ENCODE results near the gene SORT1.
A peak's percentile ranks its signal among the peaks of the same experiment; 100 is the strongest.

SORT1 gene

DNA sequence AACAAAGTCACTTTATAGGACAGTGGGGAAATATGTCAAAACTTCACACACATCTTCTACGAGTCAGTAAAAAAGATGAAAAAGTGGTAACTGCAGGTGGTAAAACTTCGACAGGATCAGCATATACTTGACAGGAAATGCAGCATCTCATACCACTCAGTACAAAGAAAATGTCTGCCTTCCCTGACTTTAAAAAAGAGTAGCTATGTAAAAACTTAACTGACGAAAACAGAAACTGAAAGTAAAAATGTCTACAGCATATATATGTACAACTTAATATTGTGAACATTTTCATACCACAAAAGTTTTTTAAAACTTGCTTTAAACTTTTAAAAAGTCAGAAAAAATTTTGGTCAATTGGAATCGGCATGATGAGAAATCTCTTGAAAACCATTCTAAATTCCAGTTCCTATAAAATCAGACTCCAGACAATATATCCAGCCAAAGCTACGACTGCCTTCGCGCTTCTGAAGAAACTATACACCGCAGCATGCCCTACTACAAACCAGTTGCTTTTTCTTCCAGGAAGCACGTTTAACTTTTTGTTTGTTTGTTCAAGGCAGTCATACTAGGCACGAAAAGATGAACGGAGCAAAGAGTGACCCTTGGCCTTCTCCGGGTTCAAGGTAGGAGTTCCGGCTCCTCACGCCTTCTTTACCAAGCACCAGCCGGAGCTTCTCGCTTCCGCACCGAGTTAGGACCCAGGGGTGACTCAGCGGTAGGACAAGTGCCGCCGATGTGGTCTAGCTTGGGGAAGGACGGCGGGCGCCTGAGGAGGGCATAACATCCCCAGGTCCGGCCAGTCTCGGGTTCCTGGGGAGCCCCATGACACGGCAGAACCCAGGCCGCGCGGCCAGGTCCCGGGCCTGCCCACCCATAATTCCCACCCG, 27.9 kb upstream of the SORT1 start:
- Histone ChIP-seq H3K27me3 (no peaks in the 10 kb centered on the region), H3K36me3 (peaks cover 5% of the 10 kb centered on the region), H3K9me3 (no peaks in the 10 kb centered on the region), H3K4me1 (no peaks in the 10 kb centered on the region), H3K4me3 (ENCODE audit: low read depth, low read length) (peak overlapping the region; percentile 93)
- no peak for TF ChIP-seq CTCF (IDR thresholded peaks at IDR 0.05; ENCODE audit: low read depth, low read length)
- DNase-seq = no peak

DNA sequence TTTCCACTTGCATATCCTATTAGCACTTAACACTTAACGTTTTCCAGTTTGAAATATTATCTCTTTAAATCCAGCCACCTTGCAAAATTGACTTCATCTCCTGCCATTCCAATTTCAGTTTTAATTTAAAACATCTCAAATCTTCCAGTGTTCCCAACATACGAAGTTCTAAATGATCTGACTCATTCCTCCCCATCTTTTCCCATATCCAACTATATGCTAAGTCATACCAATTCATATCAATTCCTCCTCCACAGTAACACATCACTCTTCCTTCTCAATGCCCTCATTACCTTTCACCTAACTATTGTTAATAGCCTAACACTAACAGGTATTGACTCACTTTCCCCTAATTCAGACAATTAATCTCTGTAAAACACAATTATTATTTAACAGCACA, 25.8 kb upstream of the SORT1 start:
- Histone ChIP-seq H3K4me3 (ENCODE audit: low read depth, low read length) (no peak overlapping the region), H3K36me3 (peaks cover 23% of the 10 kb centered on the region), H3K27me3 (no peaks in the 10 kb centered on the region), H3K9me3 (no peaks in the 10 kb centered on the region), H3K4me1 (no peaks in the 10 kb centered on the region)
- TF ChIP-seq CTCF (IDR thresholded peaks at IDR 0.05; ENCODE audit: low read depth, low read length) = no peak
- no peak for DNase-seq

DNA sequence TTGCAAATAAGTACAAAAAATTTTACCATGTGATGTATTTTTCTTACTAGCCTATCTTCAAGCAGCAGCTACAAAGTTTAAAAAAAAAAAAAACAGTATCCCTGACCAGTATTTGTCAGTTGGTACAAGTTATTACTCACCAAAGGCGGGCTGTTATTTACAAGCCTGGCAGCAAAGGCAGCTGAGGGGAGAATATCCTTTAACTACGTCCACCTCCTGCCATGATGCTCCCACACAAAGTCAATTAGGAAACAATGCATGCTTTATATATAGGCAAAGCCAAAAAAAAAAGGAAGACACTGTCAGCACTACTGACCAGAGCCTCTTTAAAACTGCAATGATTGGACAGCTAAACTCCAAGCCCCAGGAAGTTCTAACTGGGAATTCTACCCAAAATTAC, 14.8 kb upstream of the SORT1 start:
- no peaks in the 10 kb centered on the region for H3K27me3 ChIP-seq
- H3K9me3 ChIP-seq = no peaks in the 10 kb centered on the region
- peaks cover 74% of the 10 kb centered on the region for H3K36me3 ChIP-seq
- H3K4me1 ChIP-seq = no peaks in the 10 kb centered on the region
- no peak for DNase-seq
- no peak for TF ChIP-seq CTCF (IDR thresholded peaks at IDR 0.05; ENCODE audit: low read depth, low read length)
- H3K4me3 ChIP-seq (ENCODE audit: low read depth, low read length) = no peak overlapping the region

DNA sequence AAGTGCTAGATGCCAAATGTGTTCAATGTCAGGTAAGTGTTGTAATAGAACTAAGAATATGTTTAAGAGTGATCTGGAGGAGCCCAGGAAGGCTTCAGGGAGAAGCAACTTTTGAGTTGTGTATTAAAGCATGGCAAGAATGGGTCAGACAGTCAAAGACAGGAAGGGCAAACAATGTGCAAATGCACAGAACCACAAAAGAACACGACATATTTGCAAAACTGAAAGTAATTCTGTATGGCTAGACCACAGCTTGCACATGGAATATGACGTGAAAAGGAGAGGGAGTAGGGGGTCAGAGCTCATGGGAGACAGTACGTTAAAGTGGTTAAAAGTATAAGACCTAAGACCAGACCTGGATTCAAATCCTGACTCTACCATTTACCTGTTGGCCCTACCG, 7.1 kb upstream of the SORT1 start:
- Histone ChIP-seq H3K9me3 (no peaks in the 10 kb centered on the region), H3K27me3 (no peaks in the 10 kb centered on the region), H3K4me1 (no peaks in the 10 kb centered on the region), H3K36me3 (peaks cover 57% of the 10 kb centered on the region), H3K4me3 (ENCODE audit: low read depth, low read length) (no peak overlapping the region)
- no peak for TF ChIP-seq CTCF (IDR thresholded peaks at IDR 0.05; ENCODE audit: low read depth, low read length)
- no peak for DNase-seq

DNA sequence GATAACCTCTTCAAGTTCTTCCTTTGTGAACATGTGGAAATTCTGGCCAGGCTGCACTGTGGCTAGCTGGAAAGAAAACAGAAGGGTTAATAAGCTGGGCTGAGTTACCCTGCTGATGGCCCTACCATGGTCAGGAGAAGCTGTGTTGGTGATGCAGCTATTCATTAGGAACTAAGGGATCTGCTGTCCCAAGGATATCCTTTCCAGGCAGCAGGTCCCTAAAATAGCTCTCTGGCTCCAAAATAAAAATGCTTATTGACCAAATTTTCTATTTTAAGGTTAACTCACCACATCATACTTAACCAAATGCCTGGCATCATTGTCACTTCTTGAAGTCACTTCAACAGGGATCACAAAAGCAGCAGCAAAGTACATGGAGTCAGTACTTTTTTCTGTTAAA, 4.3 kb upstream of the SORT1 start:
- TF ChIP-seq CTCF (IDR thresholded peaks at IDR 0.05; ENCODE audit: low read depth, low read length) = no peak
- Histone ChIP-seq H3K36me3 (peaks cover 37% of the 10 kb centered on the region), H3K9me3 (no peaks in the 10 kb centered on the region), H3K4me1 (no peaks in the 10 kb centered on the region), H3K4me3 (ENCODE audit: low read depth, low read length) (no peak overlapping the region), H3K27me3 (no peaks in the 10 kb centered on the region; the same call in 1 of the 2 replicates)
- DNase-seq = no peak

DNA sequence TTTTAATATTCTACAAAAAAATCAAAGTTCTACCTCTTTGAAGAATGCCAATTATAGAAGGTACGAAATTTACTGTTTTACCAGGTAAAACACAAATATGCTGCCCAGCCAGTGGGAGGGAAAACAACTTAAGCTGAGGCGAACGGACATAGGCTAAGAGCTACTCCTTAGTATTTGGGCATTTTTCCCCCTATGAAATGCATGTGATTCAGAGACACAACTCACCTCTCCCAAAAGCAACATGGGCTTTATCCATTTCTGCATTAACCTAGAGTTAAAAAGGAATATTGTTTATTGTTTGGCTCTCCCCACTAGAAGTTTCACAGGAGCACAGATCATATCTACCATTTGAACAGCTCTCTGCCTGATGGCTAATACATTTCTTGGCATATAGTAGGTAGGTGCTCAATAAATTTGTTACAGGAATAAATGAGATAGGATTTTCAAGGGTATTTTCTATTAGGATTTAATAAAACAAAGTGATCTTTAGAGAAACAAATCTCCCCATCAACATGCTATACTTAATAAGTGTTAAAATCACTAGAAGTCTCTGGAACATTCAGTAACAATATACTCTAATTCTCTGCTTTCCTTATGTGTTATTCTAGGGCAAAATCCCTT, 2.4 kb upstream of the SORT1 start:
- H3K4me3 ChIP-seq (ENCODE audit: low read depth, low read length) = no peak overlapping the region

More for the DNA sequence above, 2.4 kb upstream of the SORT1 start:
- no peaks in the 10 kb centered on the region; the same call in 1 of the 2 replicates for H3K27me3 ChIP-seq
- peaks cover 30% of the 10 kb centered on the region for H3K36me3 ChIP-seq
- TF ChIP-seq CTCF (IDR thresholded peaks at IDR 0.05; ENCODE audit: low read depth, low read length) = no peak
- no peaks in the 10 kb centered on the region for H3K9me3 ChIP-seq
- H3K4me1 ChIP-seq = no peaks in the 10 kb centered on the region
- no peak for DNase-seq
